ENCODE measurements around the gene DIAPH2. TPM values are rescaled to one million over a fixed set of nuclear protein-coding genes. Genes with fewer than 3 reads are reported as not detected.

Gene DIAPH2
- total and polyA plus RNA-seq, 2 donors (not counting 1 experiment from before 2014, with no cell fraction given), result 4.2 to 32.4 TPM

GRCh38 chrX:96918864-96919263, 234.2 kb downstream of the DIAPH2 start:
- Mint-ChIP-seq H3K27ac (no peak overlapping the region), H3K4me3 (no peak overlapping the region), H3K27me3 (no peaks in the 10 kb centered on the region), H3K9me3 (ENCODE audit: insufficient read depth) (no peaks in the 10 kb centered on the region), H3K4me1 (no peaks in the 10 kb centered on the region)
- H3K36me3 ChIP-seq (replicated peaks in 1 of 2; ENCODE audit: control extremely low read depth in 1 of 2, control insufficient read depth in 1 of 2, extremely low read depth in 1 of 2, insufficient read depth in 2 of 2, low read length in 1 of 2), result no peaks in the 10 kb centered on the region
- no peaks in the 10 kb centered on the region for H3K4me1 ChIP-seq (ENCODE audit: control insufficient read depth in 2 of 2, insufficient read depth in 2 of 2, low read length in 2 of 2)
- H3K27ac ChIP-seq (ENCODE audit: low read length in 2 of 2), result no peak overlapping the region
- no peaks in the 10 kb centered on the region for H4K20me1 ChIP-seq (ENCODE audit: control insufficient read depth, insufficient read depth, low read length, poor library complexity, severe bottlenecking)
- H2AFZ ChIP-seq (ENCODE audit: insufficient read depth, low read depth, low read length, poor library complexity, severe bottlenecking), result no peak overlapping the region
- ChIA-PET CTCF (no interaction called here), POLR2A (no interaction called here)
- TF ChIP-seq EZH2 (IDR thresholded peaks at IDR 0.05; ENCODE audit: borderline replicate concordance, insufficient read depth, low read depth, low read length, poor library complexity, severe bottlenecking) (no peak), CTCF (IDR thresholded peaks at IDR 0.05) (no peak)
- intact Hi-C loops (cut with micrococcal nuclease), result no loop called here
- no peaks in the 10 kb centered on the region for H3K79me2 ChIP-seq (ENCODE audit: control insufficient read depth, insufficient read depth, low read length)
- DNase-seq (no peak), ATAC-seq (ENCODE audit: low read depth) (no peak)
- no CpG with 5 or more reads among the region's 2 CpGs for WGBS (ENCODE audit: insufficient coverage)
- no peak overlapping the region for H3K9ac ChIP-seq (ENCODE audit: low read length)
- no peak overlapping the region for H3K4me2 ChIP-seq (replicated peaks; ENCODE audit: low read depth, low read length, poor library complexity, severe bottlenecking)
- no peaks in the 10 kb centered on the region for H3K27me3 ChIP-seq (replicated peaks in 1 of 4; ENCODE audit: control extremely low read depth in 1 of 4, control insufficient read depth in 3 of 4, insufficient read depth in 4 of 4, low read length in 3 of 4)
- no peaks in the 10 kb centered on the region for H3K9me3 ChIP-seq (ENCODE audit: control extremely low read depth in 1 of 3, control insufficient read depth in 2 of 3, insufficient read depth in 1 of 3, low read length in 2 of 3)
- H3K4me3 ChIP-seq (ENCODE audit: control extremely low read depth in 1 of 5, extremely low read depth in 1 of 5, insufficient read depth in 1 of 5, low read depth in 2 of 5, low read length in 4 of 5), result no peak overlapping the region

DNA sequence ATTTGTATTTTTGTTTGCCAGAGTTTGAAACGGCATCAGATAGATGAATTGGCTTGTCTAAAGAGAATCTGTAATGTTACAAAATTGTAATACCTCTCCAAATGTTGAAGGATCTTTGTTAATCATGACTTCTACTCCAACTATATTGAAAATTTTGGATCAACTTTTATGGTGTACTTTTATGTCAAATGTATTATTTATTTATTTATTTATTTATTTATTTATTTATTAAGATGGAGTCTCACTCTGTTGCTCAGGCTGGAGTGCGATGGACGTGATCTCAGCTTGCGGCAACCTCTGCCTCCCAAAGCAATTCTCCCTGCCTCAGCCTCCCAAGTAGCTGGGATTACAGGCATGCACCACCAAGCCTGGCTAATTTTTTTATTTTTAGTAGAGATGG, 235.0 kb downstream of the DIAPH2 start:
- H3K27ac Mint-ChIP-seq, result no peak overlapping the region
- H3K36me3 ChIP-seq (replicated peaks in 1 of 2; ENCODE audit: control extremely low read depth in 1 of 2, control insufficient read depth in 1 of 2, extremely low read depth in 1 of 2, insufficient read depth in 2 of 2, low read length in 1 of 2), result no peaks in the 10 kb centered on the region
- no CpG with 5 or more reads among the region's 4 CpGs for WGBS (ENCODE audit: insufficient coverage)
- no peak for DNase-seq
- no peaks in the 10 kb centered on the region for H3K4me1 ChIP-seq (ENCODE audit: control insufficient read depth in 2 of 2, insufficient read depth in 2 of 2, low read length in 2 of 2)
- ATAC-seq (ENCODE audit: low read depth), result no peak
- H3K4me3 ChIP-seq (ENCODE audit: control extremely low read depth in 1 of 5, extremely low read depth in 1 of 5, insufficient read depth in 1 of 5, low read depth in 2 of 5, low read length in 4 of 5), result no peak overlapping the region
- H3K27me3 Mint-ChIP-seq, result no peaks in the 10 kb centered on the region
- no peak overlapping the region for H3K4me3 Mint-ChIP-seq
- no peak overlapping the region for H3K4me2 ChIP-seq (replicated peaks; ENCODE audit: low read depth, low read length, poor library complexity, severe bottlenecking)
- H3K4me1 Mint-ChIP-seq, result no peaks in the 10 kb centered on the region
- intact Hi-C loops (cut with micrococcal nuclease), result no loop called here
- no peak overlapping the region for H3K9ac ChIP-seq (ENCODE audit: low read length)
- TF ChIP-seq EZH2 (IDR thresholded peaks at IDR 0.05; ENCODE audit: borderline replicate concordance, insufficient read depth, low read depth, low read length, poor library complexity, severe bottlenecking) (no peak), CTCF (IDR thresholded peaks at IDR 0.05) (no peak)
- no peaks in the 10 kb centered on the region for H3K9me3 Mint-ChIP-seq (ENCODE audit: insufficient read depth)
- no peaks in the 10 kb centered on the region for H4K20me1 ChIP-seq (ENCODE audit: control insufficient read depth, insufficient read depth, low read length, poor library complexity, severe bottlenecking)
- H3K27me3 ChIP-seq (replicated peaks in 1 of 4; ENCODE audit: control extremely low read depth in 1 of 4, control insufficient read depth in 3 of 4, insufficient read depth in 4 of 4, low read length in 3 of 4), result no peaks in the 10 kb centered on the region
- ChIA-PET CTCF (no interaction called here), POLR2A (no interaction called here)
- H2AFZ ChIP-seq (ENCODE audit: insufficient read depth, low read depth, low read length, poor library complexity, severe bottlenecking), result no peak overlapping the region
- H3K79me2 ChIP-seq (ENCODE audit: control insufficient read depth, insufficient read depth, low read length), result no peaks in the 10 kb centered on the region
- H3K27ac ChIP-seq (ENCODE audit: low read length in 2 of 2), result no peak overlapping the region
- H3K9me3 ChIP-seq (ENCODE audit: control extremely low read depth in 1 of 3, control insufficient read depth in 2 of 3, insufficient read depth in 1 of 3, low read length in 2 of 3), result no peaks in the 10 kb centered on the region

All from B cell (primary cell).